ENCODE data around the gene ATG7.
A peak's percentile ranks its signal among the peaks of the same experiment; 100 is the strongest.

Gene ATG7, protein sequence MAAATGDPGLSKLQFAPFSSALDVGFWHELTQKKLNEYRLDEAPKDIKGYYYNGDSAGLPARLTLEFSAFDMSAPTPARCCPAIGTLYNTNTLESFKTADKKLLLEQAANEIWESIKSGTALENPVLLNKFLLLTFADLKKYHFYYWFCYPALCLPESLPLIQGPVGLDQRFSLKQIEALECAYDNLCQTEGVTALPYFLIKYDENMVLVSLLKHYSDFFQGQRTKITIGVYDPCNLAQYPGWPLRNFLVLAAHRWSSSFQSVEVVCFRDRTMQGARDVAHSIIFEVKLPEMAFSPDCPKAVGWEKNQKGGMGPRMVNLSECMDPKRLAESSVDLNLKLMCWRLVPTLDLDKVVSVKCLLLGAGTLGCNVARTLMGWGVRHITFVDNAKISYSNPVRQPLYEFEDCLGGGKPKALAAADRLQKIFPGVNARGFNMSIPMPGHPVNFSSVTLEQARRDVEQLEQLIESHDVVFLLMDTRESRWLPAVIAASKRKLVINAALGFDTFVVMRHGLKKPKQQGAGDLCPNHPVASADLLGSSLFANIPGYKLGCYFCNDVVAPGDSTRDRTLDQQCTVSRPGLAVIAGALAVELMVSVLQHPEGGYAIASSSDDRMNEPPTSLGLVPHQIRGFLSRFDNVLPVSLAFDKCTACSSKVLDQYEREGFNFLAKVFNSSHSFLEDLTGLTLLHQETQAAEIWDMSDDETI

GRCh38 chr3:11271986-11272904, at the start of gene ATG7:
Gene ATG7, plus strand, starts transcription at chr3:11272397. Its CDS starts 26,299 bp downstream, at chr3:11298696.
- DNase-seq = peak; percentile 96

- DNase-seq = no peak
These were observed 48.2 kb upstream of the ATG7 start for GRCh38 chr3:11224010-11224409.

GRCh38 chr3:11224870-11225229, 47.3 kb upstream of the ATG7 start:
- DNase-seq = no peak

GRCh38 chr3:11226042-11226370, 46.2 kb upstream of the ATG7 start:
- no peak for DNase-seq

GRCh38 chr3:11228041-11228440, 44.2 kb upstream of the ATG7 start:
- no peak for DNase-seq

- no peak for DNase-seq
These were observed 42.1 kb upstream of the ATG7 start for GRCh38 chr3:11230125-11230524.

GRCh38 chr3:11230832-11231231, 41.4 kb upstream of the ATG7 start:
- DNase-seq = no peak

- DNase-seq = no peak
These were observed 36.8 kb upstream of the ATG7 start for GRCh38 chr3:11235385-11235784.

DNA sequence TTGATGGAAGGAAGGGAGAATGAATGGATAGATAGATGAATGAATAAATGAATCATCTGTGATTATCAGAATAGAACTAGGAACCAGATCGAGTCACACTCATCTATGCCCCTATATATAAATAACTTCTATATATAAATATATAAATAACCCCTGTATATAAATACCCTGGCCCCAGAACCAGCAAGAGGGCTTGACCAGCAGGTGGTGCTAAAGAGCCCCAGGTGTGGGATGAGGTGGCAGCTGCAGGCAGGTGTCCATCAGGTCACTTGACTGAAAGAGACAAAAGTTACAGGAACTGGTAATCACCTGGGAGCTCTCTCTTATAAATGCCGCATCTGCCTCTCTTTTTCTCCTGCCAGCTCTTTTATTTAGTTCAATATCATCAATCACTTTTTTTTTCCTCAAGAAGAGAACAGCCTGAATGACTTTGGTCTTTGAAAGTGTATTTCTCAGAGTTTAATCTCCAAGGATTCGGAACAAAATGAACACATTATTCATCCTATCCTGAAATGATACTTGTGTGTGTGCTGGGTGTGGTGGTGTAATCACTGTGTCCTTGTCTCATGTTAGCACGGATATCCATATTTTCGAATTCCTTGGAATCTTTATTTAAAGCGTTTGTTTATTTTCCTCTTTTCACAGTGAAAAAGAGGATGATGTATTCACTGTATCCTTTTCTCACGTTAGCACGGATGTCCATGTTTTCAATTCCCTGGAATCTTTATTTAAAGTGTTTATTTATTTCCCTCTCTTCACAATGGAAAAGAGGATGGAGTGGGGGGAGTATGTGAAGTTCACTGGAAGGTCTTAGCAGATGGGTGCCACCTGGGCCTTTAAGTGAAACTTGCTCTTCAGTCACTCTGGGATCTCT, 35.4 kb upstream of the ATG7 start:
- peak; percentile 79 for DNase-seq

- DNase-seq = no peak
These were observed 34.1 kb upstream of the ATG7 start for GRCh38 chr3:11238060-11238459.

- DNase-seq = no peak
These were observed 33.3 kb upstream of the ATG7 start for GRCh38 chr3:11238880-11239279.

GRCh38 chr3:11239796-11240195, 32.4 kb upstream of the ATG7 start:
- DNase-seq = no peak

GRCh38 chr3:11240496-11240895, 31.7 kb upstream of the ATG7 start:
- DNase-seq = no peak

- no peak for DNase-seq
These were observed 28.0 kb upstream of the ATG7 start for GRCh38 chr3:11244121-11244677.

- no peak for DNase-seq
These were observed 26.9 kb upstream of the ATG7 start for GRCh38 chr3:11245276-11245675.

DNA sequence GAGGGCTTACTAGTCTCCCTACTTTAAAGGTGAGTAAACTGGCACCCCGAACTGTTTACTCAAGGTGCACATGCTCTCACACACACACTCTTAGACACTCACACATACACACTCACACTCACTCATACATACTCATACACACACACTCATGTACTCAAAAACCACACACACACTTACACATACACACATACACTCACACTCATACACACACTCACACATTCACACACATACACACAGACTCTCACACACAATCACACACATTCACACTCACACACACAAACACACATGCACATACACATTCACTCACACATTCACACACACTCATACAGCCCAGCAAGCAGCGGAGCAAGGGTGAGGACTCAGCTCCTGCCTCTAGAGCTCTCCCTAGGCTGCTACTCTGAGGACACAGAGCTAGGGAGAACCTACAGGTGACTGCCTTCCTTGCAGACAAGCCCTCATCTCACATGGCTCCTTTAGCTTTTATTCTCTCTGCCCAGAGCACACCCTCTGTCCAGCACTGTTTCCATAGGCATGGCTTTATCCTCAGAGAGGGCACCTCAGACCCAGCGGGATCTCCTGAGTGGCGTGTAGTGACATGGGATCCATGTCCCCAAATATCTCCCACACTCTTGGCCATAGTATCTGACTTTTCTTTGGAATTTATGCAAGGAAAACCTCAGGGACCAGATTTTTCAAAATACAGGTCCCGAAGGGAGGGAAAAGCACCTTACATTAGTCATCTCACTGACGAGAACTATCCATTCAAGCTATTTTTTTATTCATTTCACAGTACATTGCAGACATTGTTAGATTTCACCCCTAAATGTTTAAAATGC, 26.2 kb upstream of the ATG7 start:
- DNase-seq = no peak

- DNase-seq = no peak
These were observed 25.6 kb upstream of the ATG7 start for GRCh38 chr3:11246663-11246970.

DNA sequence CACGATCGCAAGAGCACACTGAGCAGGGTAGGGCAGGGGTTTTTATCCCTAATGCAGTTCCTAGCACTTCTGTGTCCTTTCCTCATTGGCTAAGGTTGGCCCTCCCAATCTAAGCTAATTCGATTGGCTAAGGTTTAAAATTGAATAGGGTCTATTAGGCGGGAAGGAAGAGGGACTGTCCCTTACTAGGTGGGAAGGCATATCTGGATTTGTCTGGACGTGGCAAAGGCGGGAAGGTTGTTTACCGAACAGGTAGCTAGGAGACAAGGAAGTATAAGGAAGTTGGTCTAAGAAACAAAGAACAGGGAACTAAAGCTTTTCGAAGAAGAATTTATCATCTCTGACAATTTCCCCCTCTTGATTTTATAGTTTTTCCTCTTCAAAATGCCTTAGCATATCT, 24.8 kb upstream of the ATG7 start:
- no peak for DNase-seq

GRCh38 chr3:11248596-11248995, 23.6 kb upstream of the ATG7 start:
- no peak for DNase-seq

GRCh38 chr3:11250902-11251806, 21.0 kb upstream of the ATG7 start:
- DNase-seq = no peak

Measured in activated T-cell treated with anti-CD3 and anti-CD28 coated beads, Interleukin-2, amount 50 U/mL, for 1 hour (primary cell).